Measurements from ENCODE around the gene TRPM8. TPM values are rescaled to one million over a fixed set of nuclear protein-coding genes. Genes with fewer than 3 reads are reported as not detected.

TRPM8 gene
- total RNA-seq, 4 donors from 2014 or later = not detected

GRCh38 chr2:234050455-234051135 is 133.4 kb downstream of the TRPM8 start, which contains the start of gene SPP2:
SPP2 (plus strand) TSS chr2:234050702; CDS start chr2:234050787, 85 bp downstream.
- H3K9me3 ChIP-seq = no peaks in the 10 kb centered on the region
- ATAC-seq = no peak
- H3K27ac ChIP-seq = no peak within 1 kb of the TSS
- H3K4me1 ChIP-seq = no peaks in the 10 kb centered on the region
- no peaks in the 10 kb centered on the region for H3K27me3 ChIP-seq
- TF ChIP-seq EP300 (IDR thresholded peaks at IDR 0.05) (no peak), POLR2AphosphoS5 (IDR thresholded peaks at IDR 0.05) (no peak), POLR2A (IDR thresholded peaks at IDR 0.05) (no peak), CTCF (IDR thresholded peaks at IDR 0.05) (no peak)
- WGBS, 2 donors (ENCODE audit: low coverage in 1 of 2) = 80 to 89% methylated on average over 7 to 8 of the region's 9 CpGs
- no peak within 1 kb of the TSS for H3K4me3 ChIP-seq
- H3K36me3 ChIP-seq = no peaks in the 10 kb centered on the region

- Histone ChIP-seq H3K36me3 (no peaks in the 10 kb centered on the region), H3K4me3 (no peak overlapping the region), H3K27ac (no peak overlapping the region), H3K9me3 (no peaks in the 10 kb centered on the region), H3K4me1 (no peaks in the 10 kb centered on the region), H3K27me3 (no peaks in the 10 kb centered on the region)
- 71 to 90% methylated on average over 4 of the region's 4 CpGs for WGBS, 2 donors (ENCODE audit: low coverage in 1 of 2)
- no peak for ATAC-seq
- no peak for TF ChIP-seq POLR2A (IDR thresholded peaks at IDR 0.05)
- no peak for TF ChIP-seq EP300 (IDR thresholded peaks at IDR 0.05)
- no peak for TF ChIP-seq POLR2AphosphoS5 (IDR thresholded peaks at IDR 0.05)
- TF ChIP-seq CTCF (IDR thresholded peaks at IDR 0.05) = no peak
These were observed 134.3 kb downstream of the TRPM8 start for GRCh38 chr2:234051374-234052070.

- TF ChIP-seq EP300 (IDR thresholded peaks at IDR 0.05) = no peak
- no peak for TF ChIP-seq CTCF (IDR thresholded peaks at IDR 0.05)
- TF ChIP-seq POLR2AphosphoS5 (IDR thresholded peaks at IDR 0.05) = no peak
- no peak for TF ChIP-seq POLR2A (IDR thresholded peaks at IDR 0.05)
- WGBS, 2 donors (ENCODE audit: low coverage in 1 of 2) = 83 to 89% methylated on average over 3 to 4 of the region's 4 CpGs
- no peaks in the 10 kb centered on the region for H3K36me3 ChIP-seq
- ATAC-seq = no peak
- H3K9me3 ChIP-seq = no peaks in the 10 kb centered on the region
- peaks cover 10% of the 10 kb centered on the region for H3K27me3 ChIP-seq
- no peak overlapping the region for H3K4me3 ChIP-seq
- H3K27ac ChIP-seq = no peak overlapping the region
- H3K4me1 ChIP-seq = no peaks in the 10 kb centered on the region
These were observed 141.7 kb downstream of the TRPM8 start for GRCh38 chr2:234058881-234059280.

- no peak for ATAC-seq
- Histone ChIP-seq H3K9me3 (no peaks in the 10 kb centered on the region), H3K27ac (no peak overlapping the region), H3K27me3 (peaks cover 13% of the 10 kb centered on the region), H3K4me1 (no peaks in the 10 kb centered on the region), H3K36me3 (no peaks in the 10 kb centered on the region), H3K4me3 (no peak overlapping the region)
- TF ChIP-seq EP300 (IDR thresholded peaks at IDR 0.05) = no peak
- TF ChIP-seq POLR2AphosphoS5 (IDR thresholded peaks at IDR 0.05) = no peak
- TF ChIP-seq POLR2A (IDR thresholded peaks at IDR 0.05) = no peak
- no peak for TF ChIP-seq CTCF (IDR thresholded peaks at IDR 0.05)
- WGBS, 2 donors (ENCODE audit: low coverage in 1 of 2) = 75 to 100% methylated on average over 1 to 8 of the region's 8 CpGs
These were observed 143.1 kb downstream of the TRPM8 start for GRCh38 chr2:234060236-234060635.
